Measurements from ENCODE around the gene USP7.

GRCh38 chr16:8892101-8892575 lies 71.6 kb downstream of the USP7 start:
- TF ChIP-seq CTCF (IDR thresholded peaks at IDR 0.05) (no peak), POLR2A (IDR thresholded peaks at IDR 0.05) (no peak)

Measured in testis (tissue), 2 donors.